Endodermal cell (in vitro differentiated cells): ENCODE measurements around the gene RAB4A. TPM values are rescaled to one million over a fixed set of nuclear protein-coding genes. Genes with fewer than 3 reads are reported as not detected.

ENCODE experiments used
- DNase-seq: peaks from one replicate; pipeline ENCODE4 v3.0.0-alpha.2; 2017
- H3K27ac ChIP-seq: 2 replicates; pipeline ENCODE4 v1.5.1; 2013; ENCODE audit warnings: mild to moderate bottlenecking, low read depth, low read length, moderate library complexity
- H3K27me3 ChIP-seq: 2 replicates; pipeline ENCODE4 v1.6.1; 2013; ENCODE audit warnings: mild to moderate bottlenecking, low read length, moderate library complexity; ENCODE audit not compliant: insufficient read depth, control insufficient read depth, poor library complexity, severe bottlenecking
- H3K36me3 ChIP-seq: 2 replicates; pipeline ENCODE4 v1.7.0; 2013; ENCODE audit warnings: mild to moderate bottlenecking, low read length, moderate library complexity; ENCODE audit not compliant: control insufficient read depth, insufficient read depth
- H3K4me1 ChIP-seq: one replicate; pipeline ENCODE4 v1.7.0; 2013; ENCODE audit warnings: low read length; ENCODE audit not compliant: control insufficient read depth, insufficient read depth
- H3K4me3 ChIP-seq: 2 replicates; pipeline ENCODE4 v1.5.1; 2013; ENCODE audit warnings: mild to moderate bottlenecking, low read length, moderate library complexity
- H3K9ac ChIP-seq: 2 replicates; pipeline ENCODE4 v1.6.1; 2013; ENCODE audit warnings: mild to moderate bottlenecking, low read length, moderate library complexity; ENCODE audit not compliant: poor library complexity, severe bottlenecking; ENCODE audit errors: extremely low read depth
- H3K9me3 ChIP-seq: 2 replicates; pipeline ENCODE4 v1.6.1; 2013; ENCODE audit warnings: mild to moderate bottlenecking, low read length, moderate library complexity; ENCODE audit not compliant: control insufficient read depth
- H3K27ac Mint-ChIP-seq: 2 replicates; pipeline ENCODE4 v1.8.0; 2020; ENCODE audit warnings: mixed read lengths
- H3K27me3 Mint-ChIP-seq: 2 replicates; pipeline ENCODE4 v1.8.0; 2021; ENCODE audit warnings: mild to moderate bottlenecking, mixed read lengths; ENCODE audit not compliant: insufficient read depth
- H3K36me3 Mint-ChIP-seq: 2 replicates; pipeline ENCODE4 v1.8.0; 2020; ENCODE audit warnings: low read depth, mixed read lengths
- H3K4me1 Mint-ChIP-seq: 2 replicates; pipeline ENCODE4 v1.8.0; 2020; ENCODE audit warnings: mixed read lengths
- H3K4me3 Mint-ChIP-seq: 2 replicates; pipeline ENCODE4 v1.8.0; 2020; ENCODE audit warnings: mild to moderate bottlenecking, moderate library complexity, mixed read lengths
- H3K9me3 Mint-ChIP-seq: 2 replicates; pipeline ENCODE4 v1.8.0; 2020; ENCODE audit warnings: mild to moderate bottlenecking, mixed read lengths
- WGBS, 2 experiments: methylation state at CpG; one replicate each; pipeline versions ENCODE4 v1.1.5 to v1.1.7; 2013; ENCODE audit warnings: missing lambda C conversion rate in 2 of 2, mixed read lengths in 1 of 2; ENCODE audit not compliant: insufficient coverage in 1 of 2, insufficient read length in 1 of 2; 5-methylcytosine and 5-hydroxymethylcytosine counted together
- total RNA-seq, 2 donors: library from RNA; stranded (reverse); fragmentation: NEBNext Ultra II Directional in 1 of 2; extraction: Animal tissue kit (Norgen Biotek cat#: 25700) in 1 of 2; gene quantifications; 2 replicates in 1 of 2; 3 replicates in 1 of 2; pipeline ENCODE4 v1.2.1, GENCODE V29; 2021
- TF ChIP-seq, protein P1 (sequence below): fragments of 200-600 bp; sonication (generic); conservative IDR thresholded peaks from 2 replicates; pipeline ENCODE4 v1.5.0; 2021; ENCODE audit warnings: antibody characterized with exemption, mild to moderate bottlenecking

RAB4A gene
- total RNA-seq, 2 donors from 2014 or later: 46.2 to 48.9 TPM

GRCh38 chr1:229227298-229227919 lies 43.5 kb upstream of the RAB4A start:
- Mint-ChIP-seq H3K27me3 (peaks cover 14% of the 10 kb centered on the region), H3K9me3 (no peaks in the 10 kb centered on the region), H3K4me3 (no peak overlapping the region), H3K4me1 (peaks cover 37% of the 10 kb centered on the region), H3K36me3 (no peaks in the 10 kb centered on the region), H3K27ac (no peak overlapping the region)
- H3K9me3 ChIP-seq: no peaks in the 10 kb centered on the region
- H3K4me3 ChIP-seq: no peak overlapping the region
- peaks cover 9% of the 10 kb centered on the region for H3K4me1 ChIP-seq
- H3K27me3 ChIP-seq: peaks cover 14% of the 10 kb centered on the region
- no peak overlapping the region for H3K27ac ChIP-seq
- H3K36me3 ChIP-seq: no peaks in the 10 kb centered on the region
- H3K9ac ChIP-seq: no peak overlapping the region
- peak; percentile 96 for DNase-seq
- TF ChIP-seq, protein P1, sequence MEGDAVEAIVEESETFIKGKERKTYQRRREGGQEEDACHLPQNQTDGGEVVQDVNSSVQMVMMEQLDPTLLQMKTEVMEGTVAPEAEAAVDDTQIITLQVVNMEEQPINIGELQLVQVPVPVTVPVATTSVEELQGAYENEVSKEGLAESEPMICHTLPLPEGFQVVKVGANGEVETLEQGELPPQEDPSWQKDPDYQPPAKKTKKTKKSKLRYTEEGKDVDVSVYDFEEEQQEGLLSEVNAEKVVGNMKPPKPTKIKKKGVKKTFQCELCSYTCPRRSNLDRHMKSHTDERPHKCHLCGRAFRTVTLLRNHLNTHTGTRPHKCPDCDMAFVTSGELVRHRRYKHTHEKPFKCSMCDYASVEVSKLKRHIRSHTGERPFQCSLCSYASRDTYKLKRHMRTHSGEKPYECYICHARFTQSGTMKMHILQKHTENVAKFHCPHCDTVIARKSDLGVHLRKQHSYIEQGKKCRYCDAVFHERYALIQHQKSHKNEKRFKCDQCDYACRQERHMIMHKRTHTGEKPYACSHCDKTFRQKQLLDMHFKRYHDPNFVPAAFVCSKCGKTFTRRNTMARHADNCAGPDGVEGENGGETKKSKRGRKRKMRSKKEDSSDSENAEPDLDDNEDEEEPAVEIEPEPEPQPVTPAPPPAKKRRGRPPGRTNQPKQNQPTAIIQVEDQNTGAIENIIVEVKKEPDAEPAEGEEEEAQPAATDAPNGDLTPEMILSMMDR: peak; percentile 98
- WGBS, 2 experiments: 4 to 16% methylated on average over 13 to 15 of the region's 15 CpGs

DNA sequence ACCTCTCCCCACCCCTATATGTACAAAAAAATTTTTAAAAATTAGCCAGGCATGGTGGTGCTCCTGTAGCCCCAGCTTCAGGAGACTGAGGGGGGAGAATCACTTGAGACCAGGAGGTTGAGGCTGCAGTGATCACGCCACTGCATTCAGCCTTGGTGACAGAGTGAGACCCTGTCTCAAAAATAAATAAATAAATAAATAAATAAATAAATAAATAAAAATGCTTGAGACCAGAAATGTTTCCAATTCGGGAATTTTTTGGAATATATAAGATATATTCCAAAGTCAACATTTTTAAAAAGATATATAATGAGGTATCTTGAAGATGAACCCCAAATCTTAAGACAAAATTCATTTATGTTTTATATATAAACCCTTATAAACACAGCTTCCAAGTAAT lies 42.4 kb upstream of the RAB4A start:
- H3K4me1 ChIP-seq: peaks cover 9% of the 10 kb centered on the region
- H3K9ac ChIP-seq: no peak overlapping the region
- TF ChIP-seq, protein P1: no peak
- Mint-ChIP-seq H3K4me3 (no peak overlapping the region), H3K4me1 (peaks cover 37% of the 10 kb centered on the region), H3K27me3 (peaks cover 14% of the 10 kb centered on the region), H3K36me3 (no peaks in the 10 kb centered on the region), H3K27ac (no peak overlapping the region), H3K9me3 (no peaks in the 10 kb centered on the region)
- no peak for DNase-seq
- H3K27me3 ChIP-seq: peaks cover 14% of the 10 kb centered on the region
- H3K36me3 ChIP-seq: no peaks in the 10 kb centered on the region
- no peaks in the 10 kb centered on the region for H3K9me3 ChIP-seq
- WGBS, 2 experiments: 90% methylated on average over 1 of the region's 2 CpGs; no CpG with 5 or more reads in 1 of the 2 experiments
- H3K4me3 ChIP-seq: no peak overlapping the region
- no peak overlapping the region for H3K27ac ChIP-seq

DNA sequence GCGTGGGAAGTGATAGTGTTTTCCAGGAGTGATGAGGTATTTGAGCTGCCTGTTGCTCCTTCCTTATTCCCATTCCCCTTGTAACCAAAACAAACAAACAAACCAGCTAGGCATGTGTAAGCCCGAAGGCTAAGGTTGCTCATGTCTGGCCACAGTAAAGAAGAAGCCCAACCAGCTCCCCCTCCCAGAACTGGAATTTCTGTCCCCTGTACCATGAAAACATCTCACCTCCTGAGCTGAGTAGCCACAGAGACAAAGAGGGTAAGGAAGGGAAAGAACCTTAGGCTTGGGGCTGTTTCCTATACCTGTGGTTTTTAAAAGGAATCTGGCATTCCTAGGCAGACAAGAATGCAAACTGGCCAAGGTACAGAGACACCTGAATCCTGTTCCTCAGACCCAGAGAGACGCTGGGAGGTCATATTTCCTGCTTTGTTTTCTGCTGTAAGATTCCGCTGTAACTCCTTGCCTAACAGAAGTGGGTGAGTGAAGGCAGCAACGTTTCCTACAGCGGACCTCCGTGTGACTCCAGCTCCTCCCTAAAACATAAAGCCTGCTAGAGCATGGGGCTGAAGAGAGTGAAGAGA lies 41.7 kb upstream of the RAB4A start:
- peaks cover 14% of the 10 kb centered on the region for H3K27me3 ChIP-seq
- Mint-ChIP-seq H3K4me3 (no peak overlapping the region), H3K36me3 (no peaks in the 10 kb centered on the region), H3K27ac (peak overlapping the region; percentile 85), H3K27me3 (peaks cover 14% of the 10 kb centered on the region), H3K9me3 (no peaks in the 10 kb centered on the region), H3K4me1 (peaks cover 41% of the 10 kb centered on the region)
- H3K27ac ChIP-seq: peak overlapping the region; percentile 9
- TF ChIP-seq, protein P1: no peak
- H3K9ac ChIP-seq: no peak overlapping the region
- peak; percentile 79 for DNase-seq
- H3K4me1 ChIP-seq: peaks cover 10% of the 10 kb centered on the region
- no peaks in the 10 kb centered on the region for H3K36me3 ChIP-seq
- H3K4me3 ChIP-seq: no peak overlapping the region
- 28 to 32% methylated on average over 5 to 7 of the region's 7 CpGs for WGBS, 2 experiments
- no peaks in the 10 kb centered on the region for H3K9me3 ChIP-seq
